OCI-LY3 (cell line): ENCODE data around the gene B4GALNT3.

Experiments used
- EZH2phosphoT487 ChIP-seq: fragments of 200-600 bp; shearing (Covaris generic); IDR thresholded peaks from 2 replicates; pipeline ENCODE4 v1.6.1; 2018; ENCODE audit warnings: antibody characterized with exemption, mixed run types, low read depth
- TF ChIP-seq, protein P1 (sequence below): fragments of 200-600, 300-600 bp; sonication (generic); IDR thresholded peaks from 2 replicates; pipeline ENCODE4 v1.5.1; 2014; ENCODE audit warnings: antibody characterized with exemption, low read length, low read depth

DNA sequence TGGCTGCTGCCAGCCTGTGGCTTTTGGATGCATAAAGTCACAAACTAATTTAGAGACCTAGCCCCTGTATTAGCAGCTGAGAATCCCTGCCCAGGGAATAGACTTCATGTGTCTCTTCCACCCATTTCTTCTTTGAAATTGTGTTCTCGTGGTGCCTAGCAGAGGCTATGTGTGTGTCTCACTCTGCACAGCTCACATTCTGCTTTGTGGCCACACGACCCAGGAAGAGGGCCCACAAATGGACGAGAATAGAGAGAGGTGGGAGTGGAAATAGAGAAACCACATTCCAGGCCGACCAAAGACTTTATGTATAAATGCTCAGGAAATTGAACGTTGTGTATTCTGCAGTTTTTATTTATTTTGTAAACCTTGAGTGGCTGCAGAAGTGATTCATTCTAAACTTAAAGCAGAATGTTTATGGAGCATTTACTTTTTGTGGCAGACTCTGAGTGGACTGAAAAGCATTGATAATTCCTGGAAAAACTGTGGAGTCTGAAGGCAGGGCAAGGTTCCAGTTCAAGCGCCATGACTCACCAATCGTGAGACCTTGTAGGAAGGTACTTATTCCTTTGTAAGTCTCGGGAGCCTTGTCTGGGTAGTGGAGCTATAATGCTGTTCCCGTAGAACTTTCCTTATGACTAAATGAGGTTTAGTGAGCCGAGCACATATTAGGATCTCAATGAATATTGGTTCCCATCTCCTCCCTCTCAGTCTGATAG, 9.1 kb downstream of the B4GALNT3 start:
- TF ChIP-seq, protein P1, sequence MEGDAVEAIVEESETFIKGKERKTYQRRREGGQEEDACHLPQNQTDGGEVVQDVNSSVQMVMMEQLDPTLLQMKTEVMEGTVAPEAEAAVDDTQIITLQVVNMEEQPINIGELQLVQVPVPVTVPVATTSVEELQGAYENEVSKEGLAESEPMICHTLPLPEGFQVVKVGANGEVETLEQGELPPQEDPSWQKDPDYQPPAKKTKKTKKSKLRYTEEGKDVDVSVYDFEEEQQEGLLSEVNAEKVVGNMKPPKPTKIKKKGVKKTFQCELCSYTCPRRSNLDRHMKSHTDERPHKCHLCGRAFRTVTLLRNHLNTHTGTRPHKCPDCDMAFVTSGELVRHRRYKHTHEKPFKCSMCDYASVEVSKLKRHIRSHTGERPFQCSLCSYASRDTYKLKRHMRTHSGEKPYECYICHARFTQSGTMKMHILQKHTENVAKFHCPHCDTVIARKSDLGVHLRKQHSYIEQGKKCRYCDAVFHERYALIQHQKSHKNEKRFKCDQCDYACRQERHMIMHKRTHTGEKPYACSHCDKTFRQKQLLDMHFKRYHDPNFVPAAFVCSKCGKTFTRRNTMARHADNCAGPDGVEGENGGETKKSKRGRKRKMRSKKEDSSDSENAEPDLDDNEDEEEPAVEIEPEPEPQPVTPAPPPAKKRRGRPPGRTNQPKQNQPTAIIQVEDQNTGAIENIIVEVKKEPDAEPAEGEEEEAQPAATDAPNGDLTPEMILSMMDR = no peak
- TF ChIP-seq EZH2phosphoT487 = no peak
